Panc1 (cell line): ENCODE data around the gene STAP1. TPM values are rescaled to one million over a fixed set of nuclear protein-coding genes. Genes with fewer than 3 reads are reported as not detected.

Source experiments
- ATAC-seq: fragments of 200-7000 bp; cut with Tn5 transposase; 2 replicates; pipeline ENCODE4 v1.9.1; 2020; ENCODE audit warnings: mild to moderate bottlenecking, moderate library complexity
- BruUV-seq: library from RNA; stranded (reverse); fragments of 400-500 nt; replicated peaks from 2 replicates; lab custom pipeline; 2021; lab: Mats Ljungman, UMichigan
- CTCF ChIA-PET: fragments of 300-600 bp; sonication (Branson Sonifier 250); formaldehyde crosslinking; loops from one replicate; lab custom pipeline; 2022; ENCODE audit warnings: antibody characterized with exemption; lab: Charles Lee
- POLR2A ChIA-PET: fragments of 300-600 bp; sonication (Branson Sonifier 250); formaldehyde crosslinking; loops from one replicate; lab custom pipeline; 2022; ENCODE audit warnings: antibody characterized with exemption; lab: Charles Lee
- DNase-seq: peaks from one replicate; pipeline ENCODE4 v3.0.0-alpha.2; 2010; ENCODE audit warnings: low read depth, low spot score
- H3K27ac ChIP-seq: 2 replicates; pipeline ENCODE4 v1.5.1; 2011; ENCODE audit warnings: mild to moderate bottlenecking, low read length, inconsistent platforms
- H3K27me3 ChIP-seq: fragments of 200-500 bp; sonication (Bioruptor generic); 2 replicates; pipeline ENCODE4 v1.6.0; 2014; ENCODE audit warnings: low read length, inconsistent platforms; ENCODE audit not compliant: control insufficient read depth, insufficient read depth
- H3K36me3 ChIP-seq: fragments of 200-500 bp; sonication (Bioruptor generic); 2 replicates; pipeline ENCODE4 v1.5.1; 2014; ENCODE audit warnings: inconsistent platforms, mild to moderate bottlenecking, low read length, moderate library complexity; ENCODE audit not compliant: control insufficient read depth, insufficient read depth
- H3K4me1 ChIP-seq: 2 replicates; pipeline ENCODE4 v1.5.1; 2011; ENCODE audit warnings: inconsistent platforms, mild to moderate bottlenecking, low read length, moderate library complexity; ENCODE audit not compliant: control insufficient read depth, insufficient read depth
- H3K4me3 ChIP-seq, 2 experiments: 2 replicates each; pipeline ENCODE4 v1.5.1; 2011 to 2012; ENCODE audit warnings: low read depth in 2 of 2, low read length in 2 of 2, mild to moderate bottlenecking in 2 of 2, inconsistent platforms in 1 of 2, moderate library complexity in 1 of 2
- H3K9me3 ChIP-seq: fragments of 200-500 bp; sonication (Bioruptor generic); 2 replicates; pipeline ENCODE4 v1.5.1; 2014; ENCODE audit warnings: low read depth, mild to moderate bottlenecking, inconsistent platforms, low read length, moderate library complexity; ENCODE audit not compliant: control insufficient read depth, insufficient read depth
- CTCF ChIP-seq: fragments of 450-650 bp; IDR thresholded peaks from 2 replicates; pipeline ENCODE4 v1.5.1; 2017; ENCODE audit warnings: mild to moderate bottlenecking
- POLR2AphosphoS5 ChIP-seq: IDR thresholded peaks from 2 replicates; pipeline ENCODE4 v1.6.1; 2012; ENCODE audit warnings: mild to moderate bottlenecking, low read depth, low read length, moderate library complexity
- REST ChIP-seq, 2 experiments: IDR thresholded peaks; 2 replicates each; pipeline ENCODE4 v1.6.1; 2011 to 2012; ENCODE audit warnings: low read depth in 2 of 2, control low read depth in 1 of 2, low read length in 1 of 2, mild to moderate bottlenecking in 1 of 2, moderate library complexity in 1 of 2; ENCODE audit not compliant: insufficient read depth in 1 of 2
- SIN3A ChIP-seq: IDR thresholded peaks from 2 replicates; pipeline ENCODE4 v1.6.1; 2012; ENCODE audit warnings: low read depth, mild to moderate bottlenecking, low read length, moderate library complexity, borderline replicate concordance; ENCODE audit not compliant: insufficient read depth
- TCF7L2 ChIP-seq: IDR thresholded peaks from 2 replicates; pipeline ENCODE4 v1.6.1; 2011; ENCODE audit warnings: mild to moderate bottlenecking, low read depth, low read length, inconsistent platforms
- in situ Hi-C: cut with HindIII; loops from 2 replicates; pipeline ENCODE4 v1.10.0; 2016; ENCODE audit warnings: low sequenced_read_pairs, low pct_unique_long_range_greater_than_20kb
- intact Hi-C: fragments of 100-400 bp; cut with micrococcal nuclease; formaldehyde crosslinking; loops from one replicate; pipeline ENCODE4 v1.10.0; 2022; ENCODE audit not compliant: unreplicated experiment
- total RNA-seq: library from RNA; stranded (reverse); gene quantifications from one replicate; pipeline ENCODE4 v1.2.1, GENCODE V29; 2021; ENCODE audit not compliant: unreplicated experiment

STAP1 gene
- total RNA-seq, 1 experiment from 2014 or later: not detected

- no peak for ATAC-seq
Measured at GRCh38 chr4:67542076-67542475, 16.5 kb upstream of the STAP1 start.

GRCh38 chr4:67545199-67546003 is 13.1 kb upstream of the STAP1 start, which contains the start of gene CENPC:
Gene CENPC, minus strand, starts transcription at chr4:67545503. Its CDS starts 148 bp downstream, at chr4:67545355.
- H3K9me3 ChIP-seq: no peaks in the 10 kb centered on the region
- ChIA-PET POLR2A (no interaction called here), CTCF (no interaction called here)
- DNase-seq: peak; percentile 72
- in situ Hi-C loops: no loop called here
- peak within 1 kb of the TSS; percentile 92 to 95 for H3K4me3 ChIP-seq
- TF ChIP-seq CTCF (no peak), SIN3A (0 out of 2 replicates have a peak, but pooled peaks have one; percentile 46), POLR2AphosphoS5 (peak; percentile 72), TCF7L2 (no peak), REST (IDR thresholded peaks at IDR 0.05; ENCODE audit: insufficient read depth in 1 of 2, low read depth in 2 of 2, low read length in 1 of 2) (no peak)
- H3K27ac ChIP-seq: peak within 1 kb of the TSS; percentile 91
- H3K36me3 ChIP-seq: peaks cover 8% of the 10 kb centered on the region
- ATAC-seq: peak; percentile 100
- H3K4me1 ChIP-seq: peaks cover 3% of the 10 kb centered on the region; the same call in 1 of the 2 replicates
- intact Hi-C loops: loop anchor here (5.0 kb wide), 2 partner anchors 367 to 632 kb away; no protein-coding TSS in a partner anchor
- no peaks in the 10 kb centered on the region for H3K27me3 ChIP-seq
- BruUV-seq: no TSS peak

More at GRCh38 chr4:67542076-67542475, 16.5 kb upstream of the STAP1 start:
- BruUV-seq: no TSS peak
- CTCF ChIA-PET: no interaction called here
- no peak overlapping the region for H3K27ac ChIP-seq
- intact Hi-C loops (no loop called here), in situ Hi-C loops (no loop called here)
- no peak for DNase-seq
- no peaks in the 10 kb centered on the region for H3K27me3 ChIP-seq
- no peak overlapping the region for H3K4me3 ChIP-seq
- peaks cover 14% of the 10 kb centered on the region for H3K36me3 ChIP-seq
- no peak for TF ChIP-seq SIN3A
- no peak for TF ChIP-seq POLR2AphosphoS5
- H3K4me1 ChIP-seq: peaks cover 3% of the 10 kb centered on the region; the same call in 1 of the 2 replicates
- POLR2A ChIA-PET: no interaction called here
- H3K9me3 ChIP-seq: no peaks in the 10 kb centered on the region
